KMS-11 (cell line): ENCODE measurements around the gene CWC15.

Experiments used
- H2AFZ ChIP-seq: fragments of 200-600 bp; sonication (generic); 2 replicates; pipeline ENCODE4 v1.6.1; 2016; ENCODE audit warnings: antibody characterized with exemption, mixed run types, low read depth
- H3K27ac ChIP-seq: fragments of 200-600 bp; sonication (generic); 2 replicates; pipeline ENCODE4 v1.6.1; 2016; ENCODE audit warnings: mild to moderate bottlenecking, mixed run types
- H3K27me3 ChIP-seq: fragments of 200-600 bp; sonication (generic); 2 replicates; pipeline ENCODE4 v1.6.1; 2017; ENCODE audit warnings: mild to moderate bottlenecking, low read depth, mixed run types, moderate library complexity; ENCODE audit not compliant: insufficient read depth
- H3K36me3 ChIP-seq: fragments of 200-600 bp; sonication (generic); 2 replicates; pipeline ENCODE4 v1.6.1; 2017; ENCODE audit warnings: mild to moderate bottlenecking, mixed run types; ENCODE audit not compliant: insufficient read depth
- H3K4me1 ChIP-seq: fragments of 200-600 bp; sonication (generic); 2 replicates; pipeline ENCODE4 v1.6.1; 2016; ENCODE audit warnings: mild to moderate bottlenecking, low read depth, mixed run types; ENCODE audit not compliant: poor library complexity, severe bottlenecking
- H3K4me2 ChIP-seq: fragments of 200-600 bp; sonication (generic); 2 replicates; pipeline ENCODE4 v1.7.0; 2016; ENCODE audit warnings: mild to moderate bottlenecking, mixed run types
- H3K4me3 ChIP-seq: fragments of 200-600 bp; sonication (generic); IDR thresholded peaks from 2 replicates; pipeline ENCODE4 v1.6.1; 2017; ENCODE audit warnings: low read depth, low read length, mixed read lengths; ENCODE audit not compliant: insufficient read depth
- H3K79me2 ChIP-seq: fragments of 200-600 bp; sonication (generic); 2 replicates; pipeline ENCODE4 v1.6.1; 2016; ENCODE audit warnings: low read depth, mixed run types; ENCODE audit not compliant: insufficient read depth
- H3K9ac ChIP-seq: fragments of 200-600 bp; sonication (generic); 2 replicates; pipeline ENCODE4 v1.6.1; 2016; ENCODE audit warnings: mild to moderate bottlenecking, mixed run types
- H4K20me1 ChIP-seq: fragments of 200-600 bp; sonication (generic); 2 replicates; pipeline ENCODE4 v1.6.1; 2016; ENCODE audit warnings: mild to moderate bottlenecking, mixed run types; ENCODE audit not compliant: insufficient read depth
- TF ChIP-seq, protein P1 (sequence below): fragments of 200-600 bp; sonication (generic); conservative IDR thresholded peaks from 2 replicates; pipeline ENCODE4 v1.6.1; 2017; ENCODE audit warnings: low read depth, mild to moderate bottlenecking, antibody characterized with exemption, low read length, moderate library complexity, mixed read lengths

CWC15 gene

DNA sequence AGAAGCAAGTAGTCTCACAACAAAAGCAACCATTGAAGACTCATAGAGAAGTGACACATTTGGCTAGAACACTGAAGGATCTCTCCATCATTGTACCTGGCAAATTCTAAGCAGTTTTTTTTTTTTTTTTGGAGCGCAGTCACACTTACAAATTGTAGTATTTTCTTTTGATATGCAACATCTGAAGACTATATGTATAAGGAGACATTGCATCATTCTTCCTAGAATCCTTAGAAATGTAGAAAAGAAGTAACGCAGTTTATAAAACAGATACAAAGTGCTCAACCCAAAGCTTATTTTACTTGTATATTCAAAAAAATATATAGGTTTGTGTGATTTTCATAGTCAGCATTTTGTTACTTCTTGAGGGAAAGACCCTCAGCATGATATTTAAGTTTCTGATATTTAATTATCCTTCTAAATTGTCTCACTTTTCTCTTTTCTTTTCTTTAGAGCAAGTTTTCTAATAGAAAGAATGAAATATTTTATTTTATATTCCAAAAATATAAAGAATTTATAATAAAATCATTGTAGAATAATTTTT lies 20.1 kb upstream of the CWC15 start:
- no peaks in the 10 kb centered on the region for H3K4me1 ChIP-seq
- H3K36me3 ChIP-seq, result no peaks in the 10 kb centered on the region
- H3K27me3 ChIP-seq, result no peaks in the 10 kb centered on the region
- H3K4me3 ChIP-seq, result no peak overlapping the region
- H2AFZ ChIP-seq, result no peak overlapping the region
- TF ChIP-seq, protein P1, sequence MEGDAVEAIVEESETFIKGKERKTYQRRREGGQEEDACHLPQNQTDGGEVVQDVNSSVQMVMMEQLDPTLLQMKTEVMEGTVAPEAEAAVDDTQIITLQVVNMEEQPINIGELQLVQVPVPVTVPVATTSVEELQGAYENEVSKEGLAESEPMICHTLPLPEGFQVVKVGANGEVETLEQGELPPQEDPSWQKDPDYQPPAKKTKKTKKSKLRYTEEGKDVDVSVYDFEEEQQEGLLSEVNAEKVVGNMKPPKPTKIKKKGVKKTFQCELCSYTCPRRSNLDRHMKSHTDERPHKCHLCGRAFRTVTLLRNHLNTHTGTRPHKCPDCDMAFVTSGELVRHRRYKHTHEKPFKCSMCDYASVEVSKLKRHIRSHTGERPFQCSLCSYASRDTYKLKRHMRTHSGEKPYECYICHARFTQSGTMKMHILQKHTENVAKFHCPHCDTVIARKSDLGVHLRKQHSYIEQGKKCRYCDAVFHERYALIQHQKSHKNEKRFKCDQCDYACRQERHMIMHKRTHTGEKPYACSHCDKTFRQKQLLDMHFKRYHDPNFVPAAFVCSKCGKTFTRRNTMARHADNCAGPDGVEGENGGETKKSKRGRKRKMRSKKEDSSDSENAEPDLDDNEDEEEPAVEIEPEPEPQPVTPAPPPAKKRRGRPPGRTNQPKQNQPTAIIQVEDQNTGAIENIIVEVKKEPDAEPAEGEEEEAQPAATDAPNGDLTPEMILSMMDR, result no peak
- H3K79me2 ChIP-seq, result no peaks in the 10 kb centered on the region
- H4K20me1 ChIP-seq, result no peaks in the 10 kb centered on the region
- no peak overlapping the region for H3K9ac ChIP-seq
- no peak overlapping the region for H3K27ac ChIP-seq
- H3K4me2 ChIP-seq, result no peak overlapping the region

DNA sequence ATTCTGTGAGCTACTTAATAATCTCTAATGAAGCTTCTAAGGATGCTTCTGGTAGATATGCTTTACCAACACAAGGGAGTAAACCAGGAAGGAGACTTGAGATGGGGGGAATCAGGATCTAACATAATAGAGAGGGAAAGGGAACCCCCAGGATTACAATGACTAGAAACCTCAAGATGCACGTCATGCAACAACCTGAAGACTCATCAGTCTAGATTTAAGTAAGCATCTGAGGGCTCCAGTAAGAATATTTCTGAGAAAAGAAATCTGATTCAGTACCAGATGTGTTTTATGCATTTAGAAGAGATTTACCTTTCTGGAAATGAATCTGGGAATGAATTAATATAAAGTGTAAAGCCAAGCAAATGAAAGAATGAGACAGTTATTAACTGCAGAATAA lies 15.4 kb upstream of the CWC15 start:
- H3K36me3 ChIP-seq, result no peaks in the 10 kb centered on the region
- no peak overlapping the region for H3K4me2 ChIP-seq
- no peaks in the 10 kb centered on the region for H3K27me3 ChIP-seq
- no peak overlapping the region for H3K4me3 ChIP-seq
- H4K20me1 ChIP-seq, result no peaks in the 10 kb centered on the region
- H3K27ac ChIP-seq, result no peak overlapping the region
- no peaks in the 10 kb centered on the region for H3K79me2 ChIP-seq
- no peaks in the 10 kb centered on the region for H3K4me1 ChIP-seq
- H3K9ac ChIP-seq, result no peak overlapping the region
- no peak overlapping the region for H2AFZ ChIP-seq
- TF ChIP-seq, protein P1, result no peak

DNA sequence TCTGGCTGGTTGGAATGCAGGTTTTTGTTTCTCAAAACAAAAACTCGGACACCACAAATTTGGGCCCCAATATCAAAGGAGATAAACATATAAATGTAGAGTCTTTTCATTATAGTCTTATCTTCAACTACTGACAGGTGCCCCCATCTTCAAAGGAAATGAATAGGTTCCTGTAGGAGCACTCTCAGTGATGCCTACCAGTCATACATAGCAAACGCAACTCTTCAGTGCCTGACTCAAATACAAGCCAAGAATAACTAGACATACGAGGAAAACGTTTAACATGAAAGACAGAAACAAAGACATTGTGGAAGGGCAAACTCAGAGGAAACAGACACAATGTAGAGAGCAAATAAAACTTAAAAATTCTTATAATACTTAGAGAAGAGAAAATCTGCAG lies 14.0 kb upstream of the CWC15 start:
- Histone ChIP-seq H3K27ac (no peak overlapping the region), H2AFZ (no peak overlapping the region), H4K20me1 (no peaks in the 10 kb centered on the region), H3K9ac (no peak overlapping the region), H3K36me3 (no peaks in the 10 kb centered on the region), H3K4me3 (no peak overlapping the region), H3K4me1 (no peaks in the 10 kb centered on the region), H3K79me2 (no peaks in the 10 kb centered on the region), H3K27me3 (no peaks in the 10 kb centered on the region), H3K4me2 (no peak overlapping the region)
- TF ChIP-seq, protein P1, result no peak

DNA sequence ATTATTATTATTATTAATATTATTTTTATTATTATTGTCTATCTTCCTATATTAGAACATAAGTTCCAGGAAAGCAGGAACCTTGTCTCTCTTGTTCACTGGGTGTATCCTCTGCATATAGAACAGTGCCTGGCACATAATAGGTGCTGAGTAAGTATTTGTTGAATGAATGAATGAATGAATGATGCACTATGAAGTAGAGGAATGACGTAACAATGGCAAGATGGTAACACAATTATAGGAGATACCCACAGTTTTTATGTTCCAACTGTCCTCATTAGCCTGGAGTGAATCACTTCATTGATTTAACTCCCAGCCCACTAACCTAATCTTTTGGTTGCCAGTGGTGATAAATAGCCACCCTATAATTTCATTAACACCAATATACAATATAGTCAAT lies 2.2 kb upstream of the CWC15 start:
- TF ChIP-seq, protein P1, result no peak
- H3K27ac ChIP-seq, result no peak overlapping the region
- H3K9ac ChIP-seq, result no peak overlapping the region
- H3K79me2 ChIP-seq, result peaks cover 17% of the 10 kb centered on the region
- H3K4me1 ChIP-seq, result peaks cover 11% of the 10 kb centered on the region
- no peaks in the 10 kb centered on the region for H3K27me3 ChIP-seq
- H3K4me2 ChIP-seq, result no peak overlapping the region
- no peaks in the 10 kb centered on the region for H4K20me1 ChIP-seq
- H2AFZ ChIP-seq, result no peak overlapping the region
- no peak overlapping the region for H3K4me3 ChIP-seq
- H3K36me3 ChIP-seq, result 0 out of 2 replicates have a peak, but pooled peaks cover 7% of the 10 kb centered on the region
